ENCODE measurements around the gene CRAMP1.

CRAMP1 gene

GRCh38 chr16:1707193-1707790, 95.1 kb downstream of the CRAMP1 start:
- H3K4me3 ChIP-seq (ENCODE audit: low read depth, low read length) = peak overlapping the region; percentile 77
- no peak for TF ChIP-seq CTCF (IDR thresholded peaks at IDR 0.05; ENCODE audit: borderline replicate concordance, insufficient read depth, low read depth, low read length)

GRCh38 chr16:1708083-1708767, 96.1 kb downstream of the CRAMP1 start:
- H3K4me3 ChIP-seq (ENCODE audit: low read depth, low read length) = no peak overlapping the region
- TF ChIP-seq CTCF (IDR thresholded peaks at IDR 0.05; ENCODE audit: borderline replicate concordance, insufficient read depth, low read depth, low read length) = no peak

DNA sequence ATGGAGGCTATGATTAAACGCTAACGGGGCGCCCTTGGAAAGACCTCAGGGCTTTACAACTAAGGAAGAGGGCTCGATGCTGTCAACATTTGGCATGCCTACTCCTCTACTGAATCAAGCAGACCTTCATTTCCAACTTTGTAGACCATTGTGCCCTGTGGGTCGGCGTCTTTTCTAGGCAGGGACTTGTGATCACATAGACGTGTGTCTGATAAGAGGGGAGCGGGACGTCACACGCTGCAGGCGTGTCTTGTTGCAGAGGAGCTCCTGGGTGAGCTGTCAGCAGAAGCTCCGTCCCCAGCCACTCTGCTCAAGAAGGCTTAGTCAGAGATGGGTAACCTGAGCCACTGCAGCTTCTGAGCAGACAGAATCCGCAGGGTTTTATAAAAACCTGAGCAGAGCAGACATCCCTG, 96.6 kb downstream of the CRAMP1 start:
- H3K4me3 ChIP-seq (ENCODE audit: low read depth, low read length) = no peak overlapping the region
- no peak for TF ChIP-seq CTCF (IDR thresholded peaks at IDR 0.05; ENCODE audit: borderline replicate concordance, insufficient read depth, low read depth, low read length)

- no peak for TF ChIP-seq CTCF (IDR thresholded peaks at IDR 0.05; ENCODE audit: borderline replicate concordance, insufficient read depth, low read depth, low read length)
- no peak overlapping the region for H3K4me3 ChIP-seq (ENCODE audit: low read depth, low read length)
Observed at GRCh38 chr16:1709356-1709755, 97.2 kb downstream of the CRAMP1 start.

DNA sequence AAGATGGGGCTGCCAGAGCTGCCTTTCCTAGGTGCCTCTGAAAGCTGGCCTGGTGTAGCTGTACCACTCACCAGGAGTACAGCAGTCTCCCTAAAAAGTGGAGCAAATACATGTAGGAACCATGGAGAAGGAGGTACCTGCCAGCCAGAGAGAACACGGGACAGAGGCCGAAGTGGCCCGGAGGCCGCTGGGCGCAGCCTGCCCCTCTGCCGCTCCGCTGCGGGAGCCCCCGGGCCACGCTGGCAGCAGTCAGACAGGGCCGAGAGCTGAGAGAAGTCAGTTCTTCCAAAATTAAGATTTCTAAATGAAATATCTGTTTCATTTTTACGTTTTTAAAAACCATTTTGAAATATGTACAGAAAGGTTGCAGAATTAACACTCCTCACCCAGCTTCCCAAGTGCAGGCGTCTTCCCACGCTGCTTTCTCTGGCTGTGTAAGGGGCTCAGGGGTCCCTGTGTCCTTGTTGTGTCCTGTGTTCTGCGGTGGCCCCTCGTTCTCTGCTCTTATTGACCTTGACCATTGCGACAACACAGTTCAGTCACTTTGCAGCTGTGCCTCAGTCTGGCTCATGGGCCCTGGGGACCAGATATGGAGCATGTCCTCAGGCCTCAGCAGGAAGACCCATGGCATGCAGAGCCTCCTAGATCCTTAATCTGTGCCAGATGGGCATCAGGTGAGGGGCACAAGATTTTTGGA, 98.8 kb downstream of the CRAMP1 start:
- no peak for TF ChIP-seq CTCF (IDR thresholded peaks at IDR 0.05; ENCODE audit: borderline replicate concordance, insufficient read depth, low read depth, low read length)
- no peak overlapping the region for H3K4me3 ChIP-seq (ENCODE audit: low read depth, low read length)

DNA sequence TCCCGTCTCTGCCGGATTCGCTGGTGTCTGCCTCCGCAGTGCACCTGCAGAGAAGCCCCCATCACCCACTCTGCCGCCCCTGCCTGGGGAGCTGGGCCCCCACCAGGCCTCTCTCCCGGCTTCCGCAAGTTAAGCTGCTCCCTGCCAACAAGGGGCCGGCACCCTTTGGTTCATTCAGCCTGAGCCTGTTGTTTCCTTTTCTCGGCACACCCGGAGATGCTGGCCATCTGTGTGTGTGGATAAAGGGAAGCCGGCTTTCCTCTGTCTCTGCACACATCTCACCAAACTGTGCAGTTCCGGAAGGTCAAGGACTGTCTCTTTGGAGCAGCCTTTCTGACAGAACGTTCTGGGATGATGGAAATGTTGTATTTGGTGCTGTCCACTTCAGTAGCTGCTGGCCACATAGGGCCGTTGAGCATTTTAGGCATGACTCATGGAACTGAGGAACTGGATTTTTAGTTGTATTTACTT, 100.7 kb downstream of the CRAMP1 start:
- H3K4me3 ChIP-seq (ENCODE audit: low read depth, low read length) = no peak overlapping the region
- TF ChIP-seq CTCF (IDR thresholded peaks at IDR 0.05; ENCODE audit: borderline replicate concordance, insufficient read depth, low read depth, low read length) = no peak

Data from GM12875 (cell line).